ENCODE data around the gene DZANK1. TPM values are rescaled to one million over a fixed set of nuclear protein-coding genes. Genes with fewer than 3 reads are reported as not detected.

The DZANK1 gene
- total and polyA plus RNA-seq, 2 donors (not counting 3 experiments of a cell fraction or from before 2014, with no cell fraction given) = 1.1 to 1.8 TPM

DNA sequence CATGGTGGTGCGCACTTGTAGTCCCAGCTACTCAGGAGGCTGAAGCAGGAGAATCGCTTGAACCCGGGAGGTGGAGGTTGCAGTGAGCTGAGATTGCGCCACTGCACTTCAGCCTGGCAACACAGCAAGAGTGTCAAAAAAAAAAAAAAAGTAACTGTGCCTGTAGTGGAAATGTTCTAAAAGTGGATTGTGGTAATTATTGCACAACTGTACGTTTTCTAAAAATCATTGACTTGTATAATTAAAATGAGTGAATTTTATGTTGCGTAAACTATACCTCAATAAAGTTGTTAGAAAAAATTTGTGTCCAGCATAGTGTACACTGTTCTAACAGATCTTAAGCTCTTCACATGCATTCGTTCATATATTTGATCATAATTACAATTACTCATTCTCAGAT, 46.4 kb upstream of the DZANK1 start:
- BruUV-seq (replicated peaks) = no TSS peak
- H3K79me2 ChIP-seq (ENCODE audit: control insufficient read depth, insufficient read depth, low read length) = peaks cover 15% of the 10 kb centered on the region
- H4K20me1 ChIP-seq (replicated peaks; ENCODE audit: control insufficient read depth, extremely low read depth, insufficient read depth, low read length) = no peaks in the 10 kb centered on the region
- POLR2A ChIA-PET = no interaction called here
- H2AFZ ChIP-seq (ENCODE audit: low read depth, low read length) = no peak overlapping the region
- peaks cover 8 to 13% of the 10 kb centered on the region in 2 experiments for H3K36me3 ChIP-seq (ENCODE audit: control insufficient read depth in 2 of 2, extremely low read depth in 1 of 2, insufficient read depth in 2 of 2, low read length in 2 of 2)
- intact Hi-C loops (cut with micrococcal nuclease) (no loop called here), dilution Hi-C loops (cut with MboI; ENCODE audit: extremely low pct_ligation_motif_present, low sequenced_read_pairs) (no loop called here)
- CTCF ChIA-PET = interaction anchor here (0.9 kb wide), 1 partner anchor 16 kb away, joined by 4 read pairs; the partner anchor contains the start of gene RBBP9
- H3K27ac ChIP-seq (ENCODE audit: insufficient read depth, low read depth, low read length) = no peak overlapping the region
- DNase-seq (ENCODE audit: low read depth, low spot score) = no peak
- no peak overlapping the region for H3K4me3 ChIP-seq (replicated peaks in 1 of 3; ENCODE audit: insufficient read depth in 1 of 3, low read depth in 1 of 3, low read length in 3 of 3)
- H3K9me3 ChIP-seq (replicated peaks; ENCODE audit: control insufficient read depth, insufficient read depth, low read length) = no peaks in the 10 kb centered on the region
- H3K9ac ChIP-seq (replicated peaks; ENCODE audit: extremely low read depth, insufficient read depth, low read length) = no peak overlapping the region
- H3K4me1 ChIP-seq (ENCODE audit: control insufficient read depth, extremely low read depth, insufficient read depth, low read length) = peaks cover 4% of the 10 kb centered on the region
- H3K9me1 ChIP-seq (replicated peaks; ENCODE audit: control insufficient read depth, extremely low read depth, insufficient read depth, low read length) = no peaks in the 10 kb centered on the region
- no peaks in the 10 kb centered on the region for H3K27me3 ChIP-seq (ENCODE audit: control insufficient read depth in 2 of 2, insufficient read depth in 2 of 2, low read length in 2 of 2)
- H3K4me2 ChIP-seq (ENCODE audit: insufficient read depth, low read length) = no peak overlapping the region
- no peak for FAIRE-seq
- TF ChIP-seq POLR2AphosphoS5 (IDR thresholded peaks at IDR 0.05; ENCODE audit: insufficient read depth, low read depth, low read length) (no peak), POLR2A (IDR thresholded peaks at IDR 0.05; ENCODE audit: low read depth, low read length) (no peak), JUN (IDR thresholded peaks at IDR 0.05; ENCODE audit: borderline replicate concordance, insufficient read depth, insufficient read length, low read depth) (no peak), MYC (IDR thresholded peaks at IDR 0.05; ENCODE audit: low read depth, low read length) (no peak), FOS (IDR thresholded peaks at IDR 0.05; ENCODE audit: borderline replicate concordance, insufficient read depth, low read length) (no peak)

DNA sequence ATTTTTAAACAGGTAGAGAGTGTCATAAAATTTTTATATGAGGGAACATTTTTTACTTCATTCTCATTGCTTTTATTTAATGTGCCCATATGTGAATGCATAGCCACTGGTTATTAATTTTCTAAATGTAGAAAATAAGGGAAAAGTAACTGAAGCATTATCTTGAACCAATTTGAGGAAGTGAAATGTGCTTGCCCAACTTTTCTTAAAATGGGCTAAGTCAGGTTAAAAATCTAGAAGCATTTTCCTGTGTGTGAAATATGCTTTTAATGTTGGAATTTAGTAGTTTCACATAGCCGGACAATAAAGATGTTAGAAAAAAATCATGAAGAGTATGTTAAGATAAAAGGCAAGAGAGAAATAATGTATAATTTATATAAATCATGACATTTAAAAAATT, 44.7 kb upstream of the DZANK1 start:
- CTCF ChIA-PET = no interaction called here

More for the DNA sequence above, 44.7 kb upstream of the DZANK1 start:
- peaks cover 8 to 13% of the 10 kb centered on the region in 2 experiments for H3K36me3 ChIP-seq (ENCODE audit: control insufficient read depth in 2 of 2, extremely low read depth in 1 of 2, insufficient read depth in 2 of 2, low read length in 2 of 2)
- H2AFZ ChIP-seq (ENCODE audit: low read depth, low read length) = no peak overlapping the region
- no peaks in the 10 kb centered on the region for H3K9me1 ChIP-seq (replicated peaks; ENCODE audit: control insufficient read depth, extremely low read depth, insufficient read depth, low read length)
- H4K20me1 ChIP-seq (replicated peaks; ENCODE audit: control insufficient read depth, extremely low read depth, insufficient read depth, low read length) = no peaks in the 10 kb centered on the region
- H3K27ac ChIP-seq (ENCODE audit: insufficient read depth, low read depth, low read length) = no peak overlapping the region
- no TSS peak for BruUV-seq (replicated peaks)
- dilution Hi-C loops (cut with MboI; ENCODE audit: extremely low pct_ligation_motif_present, low sequenced_read_pairs) (no loop called here), intact Hi-C loops (cut with micrococcal nuclease) (no loop called here)
- TF ChIP-seq JUN (IDR thresholded peaks at IDR 0.05; ENCODE audit: borderline replicate concordance, insufficient read depth, insufficient read length, low read depth) (no peak), EZH2 (IDR thresholded peaks at IDR 0.05; ENCODE audit: borderline replicate concordance, low read depth, low read length, severe bottlenecking) (no peak), POLR2A (IDR thresholded peaks at IDR 0.05; ENCODE audit: low read depth, low read length) (no peak), GATA2 (IDR thresholded peaks at IDR 0.05; ENCODE audit: insufficient read depth, insufficient read length, low read depth, low read length) (no peak), MYC (IDR thresholded peaks at IDR 0.05; ENCODE audit: low read depth, low read length) (no peak), FOS (IDR thresholded peaks at IDR 0.05; ENCODE audit: borderline replicate concordance, insufficient read depth, low read length) (no peak), POLR2AphosphoS5 (IDR thresholded peaks at IDR 0.05; ENCODE audit: insufficient read depth, low read depth, low read length) (no peak)
- TF ChIP-seq, protein P1, sequence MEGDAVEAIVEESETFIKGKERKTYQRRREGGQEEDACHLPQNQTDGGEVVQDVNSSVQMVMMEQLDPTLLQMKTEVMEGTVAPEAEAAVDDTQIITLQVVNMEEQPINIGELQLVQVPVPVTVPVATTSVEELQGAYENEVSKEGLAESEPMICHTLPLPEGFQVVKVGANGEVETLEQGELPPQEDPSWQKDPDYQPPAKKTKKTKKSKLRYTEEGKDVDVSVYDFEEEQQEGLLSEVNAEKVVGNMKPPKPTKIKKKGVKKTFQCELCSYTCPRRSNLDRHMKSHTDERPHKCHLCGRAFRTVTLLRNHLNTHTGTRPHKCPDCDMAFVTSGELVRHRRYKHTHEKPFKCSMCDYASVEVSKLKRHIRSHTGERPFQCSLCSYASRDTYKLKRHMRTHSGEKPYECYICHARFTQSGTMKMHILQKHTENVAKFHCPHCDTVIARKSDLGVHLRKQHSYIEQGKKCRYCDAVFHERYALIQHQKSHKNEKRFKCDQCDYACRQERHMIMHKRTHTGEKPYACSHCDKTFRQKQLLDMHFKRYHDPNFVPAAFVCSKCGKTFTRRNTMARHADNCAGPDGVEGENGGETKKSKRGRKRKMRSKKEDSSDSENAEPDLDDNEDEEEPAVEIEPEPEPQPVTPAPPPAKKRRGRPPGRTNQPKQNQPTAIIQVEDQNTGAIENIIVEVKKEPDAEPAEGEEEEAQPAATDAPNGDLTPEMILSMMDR (IDR thresholded peaks at IDR 0.05; ENCODE audit: extremely low read depth in 1 of 2, insufficient read depth in 1 of 2, low read depth in 1 of 2, low read length in 2 of 2) = no peak
- TF ChIP-seq, protein P2, sequence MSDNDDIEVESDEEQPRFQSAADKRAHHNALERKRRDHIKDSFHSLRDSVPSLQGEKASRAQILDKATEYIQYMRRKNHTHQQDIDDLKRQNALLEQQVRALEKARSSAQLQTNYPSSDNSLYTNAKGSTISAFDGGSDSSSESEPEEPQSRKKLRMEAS (IDR thresholded peaks at IDR 0.05; ENCODE audit: insufficient read depth, insufficient read length) = no peak
- no peaks in the 10 kb centered on the region for H3K9me3 ChIP-seq (replicated peaks; ENCODE audit: control insufficient read depth, insufficient read depth, low read length)
- POLR2A ChIA-PET = no interaction called here
- H3K4me1 ChIP-seq (ENCODE audit: control insufficient read depth, extremely low read depth, insufficient read depth, low read length) = peaks cover 9% of the 10 kb centered on the region
- DNase-seq (ENCODE audit: low read depth, low spot score) (no peak), FAIRE-seq (no peak)
- no peak overlapping the region for H3K9ac ChIP-seq (replicated peaks; ENCODE audit: extremely low read depth, insufficient read depth, low read length)
- H3K4me2 ChIP-seq (ENCODE audit: insufficient read depth, low read length) = no peak overlapping the region
- peaks cover 19% of the 10 kb centered on the region for H3K79me2 ChIP-seq (ENCODE audit: control insufficient read depth, insufficient read depth, low read length)
- no peaks in the 10 kb centered on the region for H3K27me3 ChIP-seq (ENCODE audit: control insufficient read depth in 2 of 2, insufficient read depth in 2 of 2, low read length in 2 of 2)
- H3K4me3 ChIP-seq (replicated peaks in 1 of 3; ENCODE audit: insufficient read depth in 1 of 3, low read depth in 1 of 3, low read length in 3 of 3) = no peak overlapping the region
